HCT116 (cell line): ENCODE results near the gene APOC1. TPM values are rescaled to one million over a fixed set of nuclear protein-coding genes. Genes with fewer than 3 reads are reported as not detected.

Experiments
- ATAC-seq: fragments of 200-7000 bp; cut with Tn5 transposase; 2 replicates; pipeline ENCODE4 v1.9.1; 2020; ENCODE audit warnings: mild to moderate bottlenecking, moderate library complexity
- BruUV-seq: library from RNA; stranded (reverse); fragments of 400-500 nt; replicated peaks from 2 replicates; lab custom pipeline; 2021; lab: Mats Ljungman, UMichigan
- CTCF ChIA-PET: fragments of 300-600 bp; sonication (Branson Sonifier 250); formaldehyde crosslinking; loops from one replicate; lab custom pipeline; 2021; ENCODE audit warnings: antibody characterized with exemption; lab: Charles Lee
- POLR2A ChIA-PET: fragments of 300-600, 350-600 bp; sonication (Branson Sonifier 250); formaldehyde crosslinking; loops from one replicate; lab custom pipeline; 2021; ENCODE audit warnings: antibody characterized with exemption; lab: Charles Lee
- RAD21 ChIA-PET, 2 experiments: fragments of 300-600 bp; sonication (Branson Sonifier 250); formaldehyde crosslinking; loops; one replicate each; lab custom pipeline; 2023; ENCODE audit warnings: low total read pairs in 2 of 2; ENCODE audit not compliant: uncharacterized antibody in 2 of 2, unreplicated experiment in 2 of 2, low non-redundant PET in 1 of 2; lab: Charles Lee
- DNase-seq: peaks from one replicate; pipeline ENCODE4 v3.0.0-alpha.2; 2010; ENCODE audit warnings: low read depth, low spot score
- H2AFZ ChIP-seq: fragments of 200-600 bp; shearing (Covaris generic), sonication (generic); 2 replicates; pipeline ENCODE4 v1.6.1; 2017; ENCODE audit warnings: low read depth, mixed run types, mixed read lengths, antibody characterized with exemption, low read length; ENCODE audit not compliant: poor library complexity, severe bottlenecking
- H3K27ac ChIP-seq: 2 replicates; pipeline ENCODE4 v1.5.1; 2012; ENCODE audit warnings: low read depth, low read length
- H3K27me3 ChIP-seq: fragments of 200-600 bp; sonication (generic); 2 replicates; pipeline ENCODE4 v1.6.1; 2016; ENCODE audit warnings: mixed run types, low read length, mixed read lengths; ENCODE audit not compliant: insufficient read depth
- H3K36me3 ChIP-seq, 2 experiments: fragments of 200-500 bp in 1 of 2; fragments of 200-600 bp in 1 of 2; sonication (Bioruptor generic) in 1 of 2; sonication (generic) in 1 of 2; 2 replicates each; pipeline versions ENCODE4 v1.5.1 to v1.6.1; 2014 to 2016; ENCODE audit warnings: low read length in 2 of 2, inconsistent platforms in 1 of 2, mixed read lengths in 1 of 2, mixed run types in 1 of 2; ENCODE audit not compliant: insufficient read depth in 2 of 2, control insufficient read depth in 1 of 2
- H3K4me1 ChIP-seq, 2 experiments: fragments of 200-600 bp in 1 of 2; sonication (generic) in 1 of 2; 2 replicates each; pipeline versions ENCODE4 v1.5.1 to v1.6.1; 2012 to 2017; ENCODE audit warnings: low read length in 2 of 2, inconsistent platforms in 1 of 2, mild to moderate bottlenecking in 1 of 2, mixed read lengths in 1 of 2, mixed run types in 1 of 2, moderate library complexity in 1 of 2; ENCODE audit not compliant: insufficient read depth in 2 of 2, control insufficient read depth in 1 of 2
- H3K4me2 ChIP-seq: fragments of 200-600 bp; sonication (generic); 2 replicates; pipeline ENCODE4 v1.6.1; 2017; ENCODE audit warnings: mixed run types, low read length, mixed read lengths
- H3K4me3 ChIP-seq, 2 experiments: fragments of 200-600 bp in 1 of 2; sonication (generic) in 1 of 2; replicated peaks in 1 of 2; 2 replicates each; pipeline ENCODE4 v1.5.1; 2011 to 2016; ENCODE audit warnings: low read length in 2 of 2, control low read depth in 1 of 2, low read depth in 1 of 2, mild to moderate bottlenecking in 1 of 2, mixed read lengths in 1 of 2, mixed run types in 1 of 2
- H3K79me2 ChIP-seq: fragments of 200-600 bp; sonication (generic); 2 replicates; pipeline ENCODE4 v1.6.1; 2017; ENCODE audit warnings: mild to moderate bottlenecking, mixed run types, low read length, moderate library complexity, mixed read lengths; ENCODE audit not compliant: insufficient read depth
- H3K9ac ChIP-seq: fragments of 200-600 bp; sonication (generic); 2 replicates; pipeline ENCODE4 v1.6.1; 2016; ENCODE audit warnings: low read length, mixed read lengths
- H3K9me2 ChIP-seq: fragments of 200-600 bp; sonication (generic), shearing (Covaris generic); 2 replicates; pipeline ENCODE4 v1.6.1; 2017; ENCODE audit warnings: mixed run types, mild to moderate bottlenecking, moderate library complexity; ENCODE audit not compliant: insufficient read depth
- H3K9me3 ChIP-seq, 2 experiments: fragments of 200-500 bp in 1 of 2; fragments of 200-600 bp in 1 of 2; sonication (Bioruptor generic) in 1 of 2; sonication (generic) in 1 of 2; 2 replicates each; pipeline ENCODE4 v1.6.1; 2014 to 2017; ENCODE audit warnings: low read length in 2 of 2, mixed read lengths in 2 of 2, inconsistent platforms in 1 of 2, low read depth in 1 of 2, mild to moderate bottlenecking in 1 of 2, mixed run types in 1 of 2, moderate library complexity in 1 of 2; ENCODE audit not compliant: control insufficient read depth in 1 of 2, insufficient read depth in 1 of 2
- H4K20me1 ChIP-seq: fragments of 200-600 bp; sonication (generic), shearing (Covaris generic); 2 replicates; pipeline ENCODE4 v1.6.1; 2017; ENCODE audit warnings: mixed run types, mild to moderate bottlenecking, moderate library complexity; ENCODE audit not compliant: insufficient read depth
- POLR2AphosphoS5 ChIP-seq: IDR thresholded peaks from 2 replicates; pipeline ENCODE4 v1.6.1; 2011; ENCODE audit warnings: mild to moderate bottlenecking, low read depth, low read length, moderate library complexity
- RAD21 ChIP-seq: IDR thresholded peaks from 2 replicates; pipeline ENCODE4 v1.6.1; 2012; ENCODE audit warnings: low read depth, mild to moderate bottlenecking
- ZFX ChIP-seq: fragments of 450-650 bp; IDR thresholded peaks from 2 replicates; pipeline ENCODE4 v1.6.1; 2017
- intact Hi-C: fragments of 100-400 bp; cut with micrococcal nuclease; formaldehyde crosslinking; loops from 2 replicates; pipeline ENCODE4 v1.10.0; 2022
- total RNA-seq: library from RNA; stranded (reverse); gene quantifications from one replicate; pipeline ENCODE4 v1.2.1, GENCODE V29; 2021; ENCODE audit not compliant: unreplicated experiment
- TF ChIP-seq, protein P1 (sequence below), 3 experiments: fragments of 200-600 bp in 1 of 3; sonication (generic) in 1 of 3; IDR thresholded peaks in 2 of 3; conservative IDR thresholded peaks in 1 of 3; 2 replicates each; pipeline ENCODE4 v1.5.1; 2012 to 2017; ENCODE audit warnings: low read depth in 2 of 3, low read length in 2 of 3, antibody characterized with exemption in 1 of 3, borderline replicate concordance in 1 of 3, control low read depth in 1 of 3, mild to moderate bottlenecking in 1 of 3, mixed read lengths in 1 of 3, mixed run types in 1 of 3, moderate library complexity in 1 of 3; ENCODE audit not compliant: insufficient read depth in 1 of 3

Gene APOC1
- total RNA-seq, 1 experiment from 2014 or later, result 5.1 TPM

DNA sequence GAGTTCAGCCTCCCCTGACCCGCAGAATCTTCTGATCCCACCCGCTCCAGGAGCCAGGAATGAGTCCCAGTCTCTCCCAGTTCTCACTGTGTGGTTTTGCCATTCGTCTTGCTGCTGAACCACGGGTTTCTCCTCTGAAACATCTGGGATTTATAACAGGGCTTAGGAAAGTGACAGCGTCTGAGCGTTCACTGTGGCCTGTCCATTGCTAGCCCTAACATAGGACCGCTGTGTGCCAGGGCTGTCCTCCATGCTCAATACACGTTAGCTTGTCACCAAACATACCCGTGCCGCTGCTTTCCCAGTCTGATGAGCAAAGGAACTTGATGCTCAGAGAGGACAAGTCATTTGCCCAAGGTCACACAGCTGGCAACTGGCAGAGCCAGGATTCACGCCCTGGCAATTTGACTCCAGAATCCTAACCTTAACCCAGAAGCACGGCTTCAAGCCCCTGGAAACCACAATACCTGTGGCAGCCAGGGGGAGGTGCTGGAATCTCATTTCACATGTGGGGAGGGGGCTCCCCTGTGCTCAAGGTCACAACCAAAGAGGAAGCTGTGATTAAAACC lies 9.9 kb upstream of the APOC1 start:
- peak; percentile 25; the same call in 1 of the 2 replicates for ATAC-seq

More for the DNA sequence above, 9.9 kb upstream of the APOC1 start:
- intact Hi-C loops, result loop anchor here (5.0 kb wide), 1 partner anchor 153 kb away; no protein-coding TSS in a partner anchor
- ChIA-PET RAD21 (interaction anchor here in 1 of 2 experiments (1.5 kb wide), 1 partner anchor 48 kb away, joined by 3 read pairs; no protein-coding TSS in a partner anchor), POLR2A (interaction anchor here (0.7 kb wide), 1 partner anchor 50 kb away, joined by 4 read pairs; no protein-coding TSS in a partner anchor), CTCF (interaction anchor here (0.5 to 1.7 kb wide), 5 partner anchors 14 to 204 kb away, joined by 3 to 9 read pairs (median 5); partner anchors contain the start of gene TOMM40)
- no peaks in the 10 kb centered on the region for H3K9me3 ChIP-seq
- peak overlapping the region; percentile 37 for H3K27ac ChIP-seq
- H3K4me2 ChIP-seq, result no peak overlapping the region
- H3K9ac ChIP-seq, result no peak overlapping the region
- H3K4me1 ChIP-seq, result peaks cover 4 to 32% of the 10 kb centered on the region in 2 experiments; a peak in 3 of 4 replicates
- H3K36me3 ChIP-seq, result peaks cover 12 to 30% of the 10 kb centered on the region in 2 experiments; a peak in 3 of 4 replicates
- H4K20me1 ChIP-seq, result no peaks in the 10 kb centered on the region
- no peaks in the 10 kb centered on the region for H3K9me2 ChIP-seq
- no peak overlapping the region for H3K4me3 ChIP-seq
- H3K27me3 ChIP-seq, result no peaks in the 10 kb centered on the region
- peaks cover 7% of the 10 kb centered on the region; the same call in 1 of the 2 replicates for H3K79me2 ChIP-seq
- BruUV-seq, result no TSS peak
- no peak overlapping the region for H2AFZ ChIP-seq
- TF ChIP-seq, protein P1, sequence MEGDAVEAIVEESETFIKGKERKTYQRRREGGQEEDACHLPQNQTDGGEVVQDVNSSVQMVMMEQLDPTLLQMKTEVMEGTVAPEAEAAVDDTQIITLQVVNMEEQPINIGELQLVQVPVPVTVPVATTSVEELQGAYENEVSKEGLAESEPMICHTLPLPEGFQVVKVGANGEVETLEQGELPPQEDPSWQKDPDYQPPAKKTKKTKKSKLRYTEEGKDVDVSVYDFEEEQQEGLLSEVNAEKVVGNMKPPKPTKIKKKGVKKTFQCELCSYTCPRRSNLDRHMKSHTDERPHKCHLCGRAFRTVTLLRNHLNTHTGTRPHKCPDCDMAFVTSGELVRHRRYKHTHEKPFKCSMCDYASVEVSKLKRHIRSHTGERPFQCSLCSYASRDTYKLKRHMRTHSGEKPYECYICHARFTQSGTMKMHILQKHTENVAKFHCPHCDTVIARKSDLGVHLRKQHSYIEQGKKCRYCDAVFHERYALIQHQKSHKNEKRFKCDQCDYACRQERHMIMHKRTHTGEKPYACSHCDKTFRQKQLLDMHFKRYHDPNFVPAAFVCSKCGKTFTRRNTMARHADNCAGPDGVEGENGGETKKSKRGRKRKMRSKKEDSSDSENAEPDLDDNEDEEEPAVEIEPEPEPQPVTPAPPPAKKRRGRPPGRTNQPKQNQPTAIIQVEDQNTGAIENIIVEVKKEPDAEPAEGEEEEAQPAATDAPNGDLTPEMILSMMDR (IDR thresholded peaks at IDR 0.05 in 2 of 3, conservative IDR thresholded peaks at IDR 0.05 in 1 of 3; ENCODE audit: borderline replicate concordance in 1 of 3, insufficient read depth in 1 of 3, low read depth in 2 of 3, low read length in 2 of 3), result peak; percentile 14 to 72 (median 64); a peak in 5 of 6 replicates
- TF ChIP-seq ZFX (no peak), POLR2AphosphoS5 (peak; percentile 30; the same call in 1 of the 2 replicates), RAD21 (peak; percentile 22; the same call in 1 of the 2 replicates)
- TF ChIP-seq, all 23 proteins: peak for 3
- no peak for DNase-seq
